IPS-18c (cell line): ENCODE data around the gene CISH.

Experiments used
- H3K4me3 ChIP-seq: 2 replicates; pipeline ENCODE4 v1.7.0; 2013; ENCODE audit warnings: low read depth, mild to moderate bottlenecking, low read length, moderate library complexity; ENCODE audit not compliant: insufficient read depth
- H3K9me3 ChIP-seq: one replicate; pipeline ENCODE4 v1.6.1; 2013; ENCODE audit warnings: mild to moderate bottlenecking, low read length, moderate library complexity; ENCODE audit not compliant: control insufficient read depth, insufficient read depth

CISH gene

GRCh38 chr3:50645378-50645777, 33.8 kb upstream of the CISH start:
- H3K4me3 ChIP-seq: no peak overlapping the region
- H3K9me3 ChIP-seq: no peaks in the 10 kb centered on the region

- Histone ChIP-seq H3K4me3 (no peak overlapping the region), H3K9me3 (no peaks in the 10 kb centered on the region)
Observed at GRCh38 chr3:50644561-50644960, 33.0 kb upstream of the CISH start.

- no peaks in the 10 kb centered on the region for H3K9me3 ChIP-seq
- H3K4me3 ChIP-seq: no peak overlapping the region
Observed at GRCh38 chr3:50642382-50642781, 30.8 kb upstream of the CISH start.

- no peak overlapping the region for H3K4me3 ChIP-seq
- no peaks in the 10 kb centered on the region for H3K9me3 ChIP-seq
Observed at GRCh38 chr3:50639055-50639494, 27.5 kb upstream of the CISH start.

GRCh38 chr3:50637945-50638344, 26.4 kb upstream of the CISH start:
- no peak overlapping the region for H3K4me3 ChIP-seq
- H3K9me3 ChIP-seq: no peaks in the 10 kb centered on the region

- Histone ChIP-seq H3K9me3 (no peaks in the 10 kb centered on the region), H3K4me3 (no peak overlapping the region)
Observed at GRCh38 chr3:50637011-50637410, 25.4 kb upstream of the CISH start.

- H3K9me3 ChIP-seq: no peaks in the 10 kb centered on the region
- H3K4me3 ChIP-seq: no peak overlapping the region
Observed at GRCh38 chr3:50635066-50635465, 23.5 kb upstream of the CISH start.

- Histone ChIP-seq H3K9me3 (no peaks in the 10 kb centered on the region), H3K4me3 (no peak overlapping the region)
Observed at GRCh38 chr3:50633230-50633790, 21.7 kb upstream of the CISH start.

GRCh38 chr3:50632450-50632849, 20.9 kb upstream of the CISH start:
- Histone ChIP-seq H3K9me3 (no peaks in the 10 kb centered on the region), H3K4me3 (no peak overlapping the region)

- no peak overlapping the region for H3K4me3 ChIP-seq
- no peaks in the 10 kb centered on the region for H3K9me3 ChIP-seq
Observed at GRCh38 chr3:50630877-50631276, 19.3 kb upstream of the CISH start.

- Histone ChIP-seq H3K4me3 (no peak overlapping the region), H3K9me3 (no peaks in the 10 kb centered on the region)
Observed at GRCh38 chr3:50630394-50630793, 18.8 kb upstream of the CISH start.

- Histone ChIP-seq H3K4me3 (no peak overlapping the region), H3K9me3 (no peaks in the 10 kb centered on the region)
Observed at GRCh38 chr3:50628601-50629000, 17.0 kb upstream of the CISH start.

GRCh38 chr3:50627407-50628051, 16.0 kb upstream of the CISH start:
- no peak overlapping the region for H3K4me3 ChIP-seq

GRCh38 chr3:50626401-50626800, 14.8 kb upstream of the CISH start:
- no peak overlapping the region; the same call in 1 of the 2 replicates for H3K4me3 ChIP-seq

More at GRCh38 chr3:50627407-50628051, 16.0 kb upstream of the CISH start:
- H3K9me3 ChIP-seq: no peaks in the 10 kb centered on the region

GRCh38 chr3:50625231-50626182, 13.9 kb upstream of the CISH start:
- H3K4me3 ChIP-seq: no peak overlapping the region
- no peaks in the 10 kb centered on the region for H3K9me3 ChIP-seq

More at GRCh38 chr3:50626401-50626800, 14.8 kb upstream of the CISH start:
- no peaks in the 10 kb centered on the region for H3K9me3 ChIP-seq

GRCh38 chr3:50624634-50625033, 13.1 kb upstream of the CISH start:
- no peaks in the 10 kb centered on the region for H3K9me3 ChIP-seq
- no peak overlapping the region for H3K4me3 ChIP-seq

GRCh38 chr3:50623840-50624474, 12.4 kb upstream of the CISH start:
- no peak overlapping the region for H3K4me3 ChIP-seq
- no peaks in the 10 kb centered on the region for H3K9me3 ChIP-seq
